DMS114 treated with DMSO at 0.1 percent for 48 hours (cell line): Measurements from ENCODE around the gene MFAP3.

Experiments used
- DNase-seq: peaks from one replicate; lab custom pipeline; 2025; ENCODE audit not compliant: unreplicated experiment; lab: John Stamatoyannopoulos, UW

MFAP3 gene

DNA sequence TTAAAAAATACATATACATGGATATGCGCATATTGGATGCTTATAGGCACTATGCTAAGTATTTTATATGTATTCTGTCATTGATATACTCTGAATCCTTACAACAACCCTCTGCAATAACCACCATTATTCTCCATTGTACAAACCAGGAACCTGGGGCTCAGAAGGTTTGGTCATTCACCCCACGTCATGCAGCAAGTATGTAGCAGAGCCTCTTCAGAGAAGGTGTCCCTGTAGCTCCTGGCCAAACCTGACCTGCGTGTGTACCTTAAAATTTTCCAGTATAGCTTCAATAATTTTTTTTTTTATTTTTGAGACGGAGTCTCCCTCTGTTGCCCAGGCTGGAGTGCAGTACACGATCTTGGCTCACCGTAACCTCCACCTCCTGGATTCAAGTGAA lies 51.9 kb downstream of the MFAP3 start:
- DNase-seq, result no peak

DNA sequence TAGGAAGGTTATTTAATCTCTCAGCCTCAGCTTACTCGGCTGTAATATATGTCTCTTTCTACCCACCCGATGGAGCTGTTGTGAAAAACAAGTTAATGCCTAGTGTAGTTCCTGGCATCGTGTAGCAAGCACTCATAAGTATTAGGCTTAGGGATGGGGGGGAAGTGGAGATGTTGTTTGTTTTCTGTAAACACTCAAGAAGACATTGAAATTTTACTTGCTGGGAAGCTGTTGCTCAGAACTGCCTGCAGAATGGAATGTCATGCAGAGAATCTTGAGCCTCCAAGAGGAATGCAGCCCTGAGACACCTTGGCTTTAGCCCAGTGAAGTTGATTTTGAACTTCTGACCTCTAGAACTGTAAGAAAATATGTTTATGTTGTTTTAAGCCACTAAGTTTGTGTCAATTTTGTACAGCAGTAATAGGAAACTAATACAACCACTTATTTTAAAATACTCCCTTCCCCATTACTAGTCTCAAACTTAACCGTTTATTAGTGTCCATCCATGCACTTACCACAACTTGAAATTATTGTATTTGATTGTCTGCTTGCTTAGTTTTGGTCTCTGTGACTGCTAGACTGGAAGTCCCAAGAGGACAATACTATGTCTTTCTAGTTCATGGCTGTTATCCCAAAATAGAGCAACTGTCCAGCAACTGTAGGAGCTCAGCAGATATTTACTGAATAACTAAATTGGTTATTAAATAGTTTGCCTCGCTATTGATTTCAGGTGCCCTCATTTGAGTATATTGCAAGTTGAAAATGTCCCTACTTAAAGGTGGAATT lies 53.8 kb downstream of the MFAP3 start:
- DNase-seq, result no peak

DNA sequence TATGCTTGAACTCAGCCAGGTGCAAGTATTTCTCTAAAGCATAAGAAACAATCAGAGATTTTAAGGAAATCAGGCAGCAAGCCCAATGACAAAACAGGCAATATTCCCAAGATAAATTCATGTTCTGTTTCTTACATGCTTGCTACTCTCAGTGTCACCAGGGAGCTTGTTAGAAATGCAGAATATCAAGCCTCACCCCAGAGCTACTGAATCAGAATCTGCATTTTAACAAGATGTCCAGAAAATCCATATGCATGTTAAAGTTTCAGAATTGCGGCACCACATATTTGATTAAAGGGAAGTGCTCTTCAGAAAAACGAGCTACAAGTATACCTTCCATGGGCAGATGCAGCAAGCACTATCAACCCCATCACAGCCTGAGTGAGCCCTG lies 54.4 kb downstream of the MFAP3 start:
- DNase-seq, result no peak

DNA sequence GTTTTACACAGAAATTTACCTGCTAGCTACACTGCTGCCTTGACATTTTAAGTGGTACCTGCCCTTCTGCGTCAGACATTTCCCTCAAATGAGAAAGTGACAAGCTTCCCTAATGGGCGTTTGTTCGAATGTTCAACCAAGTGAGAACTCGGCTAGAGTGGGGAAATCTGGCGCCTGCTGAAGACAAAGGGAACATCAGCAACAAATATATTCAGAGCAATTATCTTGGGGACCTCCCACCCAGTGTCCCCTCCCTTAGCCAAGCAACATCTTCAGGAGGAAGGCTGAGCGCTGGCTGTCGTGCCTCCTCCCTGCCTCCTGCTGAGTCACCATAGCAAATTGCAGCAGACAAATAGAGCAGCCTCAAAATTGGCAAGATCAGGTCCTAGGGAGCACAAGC lies 57.1 kb downstream of the MFAP3 start:
- DNase-seq, result no peak

DNA sequence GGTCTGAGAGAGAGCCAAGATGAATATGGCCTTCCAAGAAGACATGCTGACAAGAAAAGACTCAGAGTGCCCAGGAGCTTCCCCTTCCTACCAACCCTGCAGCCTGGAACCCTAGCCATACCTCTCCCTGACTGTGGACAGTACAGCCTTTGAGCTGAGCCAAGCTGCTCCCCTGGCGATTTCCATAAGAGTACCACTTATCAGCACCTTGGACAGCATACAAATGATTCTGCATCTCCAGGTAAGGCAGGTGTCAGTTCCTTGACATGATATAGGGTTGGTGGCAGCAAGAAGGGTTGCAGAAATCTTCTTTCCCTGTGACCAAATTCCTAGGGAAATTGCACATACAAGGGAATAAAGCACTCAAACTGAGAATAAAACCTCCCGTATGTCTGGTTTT lies 58.3 kb downstream of the MFAP3 start:
- no peak for DNase-seq

DNA sequence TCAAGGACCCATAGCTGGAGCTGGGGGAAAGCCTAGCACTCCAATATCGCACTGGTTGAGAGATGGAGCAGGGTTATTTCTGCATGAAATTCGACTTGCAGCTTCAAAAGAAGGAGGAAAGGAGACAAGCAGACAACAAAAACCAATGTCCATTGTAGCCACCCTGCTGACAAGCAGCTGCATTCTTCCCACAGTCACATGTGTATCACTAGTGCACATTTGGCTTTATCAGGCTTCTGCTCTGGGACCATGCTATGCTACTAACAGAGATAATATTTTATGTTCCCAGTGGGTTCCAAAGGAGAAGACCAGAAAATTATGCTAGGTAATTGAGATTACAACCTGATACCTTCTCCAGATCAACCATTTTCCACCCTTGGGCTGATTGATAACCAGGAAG lies 59.7 kb downstream of the MFAP3 start:
- no peak for DNase-seq

DNA sequence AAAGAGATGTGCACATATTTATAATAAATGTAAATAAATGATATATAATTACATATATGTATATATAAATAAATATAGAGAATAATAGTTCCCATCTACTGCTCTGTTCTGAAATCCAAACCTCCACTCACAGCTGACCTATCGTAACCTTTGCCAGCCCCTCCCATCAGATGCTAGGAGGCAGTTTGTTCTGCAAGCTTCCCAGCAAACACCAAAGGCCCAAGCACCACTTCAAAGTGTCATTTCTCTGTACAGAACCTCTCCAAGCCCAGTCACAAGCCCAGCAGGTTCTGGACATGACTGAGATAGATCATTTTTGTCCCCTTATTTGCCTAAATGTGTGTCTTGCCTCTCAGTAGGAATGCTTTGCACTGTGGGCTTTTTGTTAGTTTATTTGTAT lies 62.4 kb downstream of the MFAP3 start:
- no peak for DNase-seq

DNA sequence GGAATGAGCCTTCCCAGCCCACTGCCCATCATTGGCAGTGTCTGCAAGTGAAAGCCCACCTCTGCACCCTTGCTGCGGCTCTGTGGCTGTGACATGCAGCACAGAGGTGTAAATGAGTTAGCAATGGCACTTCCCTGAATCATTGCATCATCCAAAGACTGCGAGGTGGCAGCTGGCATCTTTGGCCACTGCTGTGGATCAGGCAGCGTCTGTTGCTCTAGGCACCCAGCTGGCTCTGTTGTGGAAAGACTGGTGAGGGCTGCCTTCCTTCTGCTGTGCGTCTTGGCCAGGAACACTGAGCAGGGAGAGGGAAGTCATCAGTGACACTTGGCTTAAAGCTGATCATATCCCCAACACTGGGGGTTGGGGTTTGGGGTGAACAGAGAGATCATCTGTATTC lies 64.5 kb downstream of the MFAP3 start:
- no peak for DNase-seq
